ENCODE data around the gene HMCN1. TPM values are rescaled to one million over a fixed set of nuclear protein-coding genes. Genes with fewer than 3 reads are reported as not detected.
"Not testable (repeated sequence)": the region's sequence is repeated elsewhere in the genome, so short reads cannot be mapped to it uniquely, and the experiment has no call there.

HMCN1 gene
- total RNA-seq, 1 donor from 2014 or later = 1.6 TPM

DNA sequence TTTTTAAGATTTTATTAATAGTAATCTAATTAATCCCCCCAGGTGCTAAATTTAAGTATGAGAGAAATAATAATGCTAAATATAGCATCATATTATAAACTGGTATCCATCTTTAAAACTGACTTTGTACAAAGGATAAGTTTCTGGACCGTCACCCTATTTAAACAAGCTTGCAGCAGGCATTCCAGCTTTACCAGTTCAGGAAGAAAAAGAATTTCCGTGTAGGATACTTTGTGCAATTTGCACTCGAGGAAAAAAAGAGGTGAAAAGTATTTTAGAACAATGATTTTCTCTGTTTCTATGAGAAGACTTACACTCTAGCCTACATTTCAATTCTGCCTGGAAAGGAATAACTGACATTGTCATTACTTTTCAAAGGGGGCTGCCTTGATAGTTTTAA is 27.6 kb downstream of the HMCN1 start:
- H3K4me3 ChIP-seq (ENCODE audit: low read depth, low read length) = no peak overlapping the region
- DNase-seq (ENCODE audit: low read depth) = no peak
- TF ChIP-seq, protein P1, sequence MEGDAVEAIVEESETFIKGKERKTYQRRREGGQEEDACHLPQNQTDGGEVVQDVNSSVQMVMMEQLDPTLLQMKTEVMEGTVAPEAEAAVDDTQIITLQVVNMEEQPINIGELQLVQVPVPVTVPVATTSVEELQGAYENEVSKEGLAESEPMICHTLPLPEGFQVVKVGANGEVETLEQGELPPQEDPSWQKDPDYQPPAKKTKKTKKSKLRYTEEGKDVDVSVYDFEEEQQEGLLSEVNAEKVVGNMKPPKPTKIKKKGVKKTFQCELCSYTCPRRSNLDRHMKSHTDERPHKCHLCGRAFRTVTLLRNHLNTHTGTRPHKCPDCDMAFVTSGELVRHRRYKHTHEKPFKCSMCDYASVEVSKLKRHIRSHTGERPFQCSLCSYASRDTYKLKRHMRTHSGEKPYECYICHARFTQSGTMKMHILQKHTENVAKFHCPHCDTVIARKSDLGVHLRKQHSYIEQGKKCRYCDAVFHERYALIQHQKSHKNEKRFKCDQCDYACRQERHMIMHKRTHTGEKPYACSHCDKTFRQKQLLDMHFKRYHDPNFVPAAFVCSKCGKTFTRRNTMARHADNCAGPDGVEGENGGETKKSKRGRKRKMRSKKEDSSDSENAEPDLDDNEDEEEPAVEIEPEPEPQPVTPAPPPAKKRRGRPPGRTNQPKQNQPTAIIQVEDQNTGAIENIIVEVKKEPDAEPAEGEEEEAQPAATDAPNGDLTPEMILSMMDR (conservative IDR thresholded peaks at IDR 0.05; ENCODE audit: low read depth, low read length) = no peak

DNA sequence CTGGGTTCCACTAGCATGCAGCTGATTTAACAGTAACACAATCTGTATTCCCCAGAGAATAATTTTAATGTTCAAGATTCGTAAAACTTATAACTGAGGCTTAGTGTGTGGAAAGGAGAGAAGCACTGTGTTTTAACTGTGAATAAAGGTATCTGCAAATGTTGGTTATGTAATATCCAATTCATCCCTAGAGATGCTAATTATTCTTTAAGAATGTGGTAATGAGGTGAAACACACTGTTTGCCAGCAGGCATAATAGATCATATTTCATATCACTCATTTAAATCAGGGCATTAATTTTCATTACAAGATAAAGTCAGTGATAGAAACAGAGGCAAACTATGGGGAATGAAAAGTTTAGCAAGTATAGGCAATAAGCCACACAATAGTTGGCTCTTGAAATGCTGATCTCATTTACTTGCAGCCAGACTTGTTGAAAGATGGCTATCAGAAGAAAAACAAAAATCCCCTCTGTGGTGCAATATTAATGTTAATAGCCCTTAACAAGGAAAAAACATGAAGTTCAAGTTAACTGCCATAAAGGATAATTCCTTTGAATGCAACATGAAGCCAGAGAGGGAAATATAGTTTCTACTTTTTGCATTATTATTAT is 33.4 kb downstream of the HMCN1 start:
- no peak for DNase-seq (ENCODE audit: low read depth)
- TF ChIP-seq, protein P1 (conservative IDR thresholded peaks at IDR 0.05; ENCODE audit: low read depth, low read length) = no peak

DNA sequence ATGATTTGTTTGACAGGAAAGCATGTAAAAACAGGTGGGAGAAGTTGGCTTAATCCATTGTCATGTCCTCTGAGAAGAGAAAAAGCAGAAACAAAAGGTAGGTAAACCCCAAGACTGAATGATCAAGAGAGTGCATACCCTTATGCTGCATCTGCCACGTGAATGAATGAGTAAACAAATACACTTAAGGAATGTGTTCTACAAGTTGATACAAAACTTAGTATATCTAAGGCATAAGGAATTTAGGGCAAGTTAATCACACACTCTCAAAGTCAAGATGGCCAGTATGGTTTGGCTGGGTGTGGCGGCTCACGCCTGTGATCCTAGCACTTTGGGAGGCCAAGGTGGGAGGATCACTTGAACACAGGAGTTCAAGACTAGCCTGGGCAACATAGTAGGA is 34.2 kb downstream of the HMCN1 start:
- TF ChIP-seq, protein P1 (conservative IDR thresholded peaks at IDR 0.05; ENCODE audit: low read depth, low read length) = no peak
- DNase-seq (ENCODE audit: low read depth) = no peak
- no peak overlapping the region for H3K4me3 ChIP-seq (ENCODE audit: low read depth, low read length)

More for the DNA sequence above, 33.4 kb downstream of the HMCN1 start:
- H3K4me3 ChIP-seq (ENCODE audit: low read depth, low read length) = no peak overlapping the region

DNA sequence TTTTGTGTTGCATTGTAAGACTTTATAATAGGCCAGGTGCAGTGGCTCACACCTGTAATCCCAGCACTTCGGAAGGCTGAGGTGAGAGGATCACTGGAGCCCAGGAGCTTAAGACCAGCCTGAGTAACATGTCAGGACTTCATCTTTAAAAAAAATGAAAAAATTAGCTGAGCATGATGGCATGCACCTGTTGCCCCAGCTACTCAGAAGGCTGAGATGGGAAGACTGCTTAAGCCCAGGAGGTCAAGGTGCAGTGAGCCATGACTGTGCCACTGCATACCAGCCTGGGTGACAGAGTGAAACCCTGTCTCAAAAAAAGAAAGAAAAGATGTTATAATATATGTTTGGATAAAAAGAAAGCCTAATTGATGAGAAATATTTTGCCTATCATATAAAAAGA is 34.9 kb downstream of the HMCN1 start:
- DNase-seq (ENCODE audit: low read depth) = no peak
- TF ChIP-seq, protein P1 (conservative IDR thresholded peaks at IDR 0.05; ENCODE audit: low read depth, low read length) = no peak
- H3K4me3 ChIP-seq (ENCODE audit: low read depth, low read length) = no peak overlapping the region

DNA sequence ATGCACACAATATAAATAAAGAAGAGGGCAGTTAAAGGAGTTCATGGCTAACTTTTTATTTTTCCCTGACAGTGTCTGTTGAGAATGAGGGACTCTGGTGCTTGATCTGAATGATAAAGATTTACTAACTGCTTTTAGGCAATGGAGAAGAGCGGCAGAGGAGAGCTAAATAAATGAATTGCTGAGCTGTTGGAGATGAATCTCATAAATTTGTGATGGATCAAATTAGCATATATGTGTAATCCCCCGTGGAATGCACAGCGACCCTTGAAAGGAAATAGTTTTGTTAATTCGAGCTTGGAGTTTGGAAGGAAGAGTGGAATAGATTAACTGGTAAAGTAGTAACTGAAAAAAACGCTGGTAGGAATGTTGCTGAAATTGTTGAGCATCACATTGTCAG is 40.2 kb downstream of the HMCN1 start:
- TF ChIP-seq, protein P1 (conservative IDR thresholded peaks at IDR 0.05; ENCODE audit: low read depth, low read length) = no peak
- H3K4me3 ChIP-seq (ENCODE audit: low read depth, low read length) = no peak overlapping the region
- DNase-seq (ENCODE audit: low read depth) = no peak

DNA sequence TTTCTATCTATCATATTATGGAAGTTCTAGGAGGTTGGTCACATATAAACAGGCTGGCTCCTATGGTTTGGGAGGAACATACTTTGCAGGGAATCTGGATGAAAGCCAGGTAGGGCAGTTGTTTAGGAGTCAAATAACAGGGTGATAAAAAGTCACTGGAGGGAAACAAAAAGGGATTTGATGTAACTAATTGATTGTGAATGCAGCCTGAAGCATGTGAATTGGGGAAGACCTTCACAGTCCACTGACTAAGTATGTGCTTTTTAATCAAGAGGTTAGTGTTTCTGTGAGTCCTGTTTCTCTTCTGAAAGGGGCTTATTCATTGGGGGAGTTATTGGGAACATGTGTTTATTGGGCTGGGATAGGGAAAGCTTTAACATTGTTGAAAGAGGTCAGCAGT is 41.3 kb downstream of the HMCN1 start:
- H3K4me3 ChIP-seq (ENCODE audit: low read depth, low read length) = no peak overlapping the region
- peak; percentile 49 for DNase-seq (ENCODE audit: low read depth)
- TF ChIP-seq, protein P1 (conservative IDR thresholded peaks at IDR 0.05; ENCODE audit: low read depth, low read length) = no peak

DNA sequence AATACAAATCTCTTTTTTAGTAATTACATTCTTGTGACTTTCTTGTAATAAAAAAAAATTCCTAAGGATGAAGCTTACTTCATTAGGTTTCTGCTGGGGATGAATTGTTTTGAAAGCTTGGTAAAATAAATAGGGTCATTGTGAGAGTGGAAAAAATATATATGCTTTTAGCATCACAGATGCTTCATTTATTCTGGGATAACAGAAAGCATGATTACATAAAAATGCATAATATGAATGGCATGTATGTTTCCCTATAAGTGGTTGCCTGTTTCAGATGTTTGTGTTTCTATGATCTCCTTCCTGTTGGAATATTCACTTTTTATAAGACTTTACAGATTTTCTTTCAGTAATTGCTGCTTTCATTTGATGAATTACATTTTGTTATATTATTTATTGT is 42.3 kb downstream of the HMCN1 start:
- DNase-seq (ENCODE audit: low read depth) = no peak

DNA sequence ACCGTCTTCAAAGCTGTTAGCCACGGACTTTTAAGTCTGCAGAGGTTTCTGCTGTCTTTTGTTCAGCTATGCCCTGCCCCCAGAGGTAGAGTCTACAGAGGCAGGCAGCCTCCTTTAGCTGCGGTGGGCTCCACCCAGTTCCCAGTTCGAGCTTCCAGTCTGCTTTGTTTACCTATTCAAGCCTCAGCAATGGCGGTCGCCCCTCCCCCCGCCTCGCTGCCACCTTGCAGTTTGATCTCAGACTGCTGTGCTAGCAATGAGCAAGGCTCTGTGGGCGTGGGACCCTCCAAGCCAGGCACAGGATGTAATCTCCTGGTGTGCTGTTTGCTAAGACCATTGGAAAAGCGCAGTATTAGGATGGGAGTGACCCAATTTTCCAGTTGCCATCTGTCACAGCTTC is 49.7 kb downstream of the HMCN1 start:
- not testable (repeated sequence) for H3K4me3 ChIP-seq (ENCODE audit: low read depth, low read length); DNase-seq (ENCODE audit: low read depth)

More for the DNA sequence above, 42.3 kb downstream of the HMCN1 start:
- TF ChIP-seq, protein P1 (conservative IDR thresholded peaks at IDR 0.05; ENCODE audit: low read depth, low read length) = no peak
- H3K4me3 ChIP-seq (ENCODE audit: low read depth, low read length) = no peak overlapping the region

Measured in epithelial cell of proximal tubule (primary cell).